Measurements from ENCODE around the gene NPTXR. TPM values are rescaled to one million over a fixed set of nuclear protein-coding genes. Genes with fewer than 3 reads are reported as not detected.

NPTXR gene
- total RNA-seq, 1 experiment from 2014 or later, result 129 TPM

DNA sequence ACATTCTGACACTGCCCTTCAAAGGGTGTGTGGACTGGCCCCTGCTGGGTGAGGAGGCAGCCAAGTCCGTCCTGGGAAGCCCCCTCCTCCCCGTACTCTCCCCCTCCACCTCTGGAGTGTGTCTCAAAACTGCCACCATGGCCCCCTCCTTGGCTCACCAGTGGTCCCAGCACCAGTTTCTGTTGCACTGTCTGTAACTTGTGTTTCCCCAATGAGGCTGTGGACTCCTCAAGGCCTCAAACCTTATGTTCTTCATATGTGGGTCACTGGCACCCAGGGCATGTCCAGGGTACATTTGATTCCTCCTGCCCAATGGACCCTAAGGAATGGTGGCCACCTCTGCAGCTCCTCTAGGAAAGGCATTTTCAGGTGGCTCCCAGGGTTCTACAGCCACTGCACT, 6.6 kb upstream of the NPTXR start:
- Histone ChIP-seq H3K4me3 (ENCODE audit: low read depth, low read length, poor library complexity, severe bottlenecking) (no peak overlapping the region), H3K36me3 (ENCODE audit: insufficient read depth, low read length, poor library complexity, severe bottlenecking) (no peaks in the 10 kb centered on the region), H3K4me1 (ENCODE audit: insufficient read depth, low read length, poor library complexity, severe bottlenecking) (peaks cover 5% of the 10 kb centered on the region), H3K27ac (ENCODE audit: low read depth, low read length, poor library complexity, severe bottlenecking) (no peak overlapping the region), H3K27me3 (replicated peaks; ENCODE audit: insufficient read depth, low read depth, low read length, poor library complexity) (no peaks in the 10 kb centered on the region), H3K9me3 (ENCODE audit: low read depth, low read length, poor library complexity, severe bottlenecking) (no peaks in the 10 kb centered on the region)
- no TSS peak for BruUV-seq (replicated peaks)
- no peak for TF ChIP-seq EZH2 (IDR thresholded peaks at IDR 0.05; ENCODE audit: borderline replicate concordance, low read depth, low read length, poor library complexity, severe bottlenecking)
- no peak for TF ChIP-seq CTCF (conservative IDR thresholded peaks at IDR 0.05; ENCODE audit: low read depth, low read length)
- ChIA-PET CTCF (no interaction called here), POLR2A (ENCODE audit: low non-redundant PET) (no interaction called here)
- intact Hi-C loops (cut with micrococcal nuclease; ENCODE audit: unreplicated experiment), result no loop called here
- DNase-seq (ENCODE audit: low spot score), result no peak

- no peaks in the 10 kb centered on the region for H3K36me3 ChIP-seq (ENCODE audit: insufficient read depth, low read length, poor library complexity, severe bottlenecking)
- no TSS peak for BruUV-seq (replicated peaks)
- ChIA-PET CTCF (no interaction called here), POLR2A (ENCODE audit: low non-redundant PET) (no interaction called here)
- H3K27me3 ChIP-seq (replicated peaks; ENCODE audit: insufficient read depth, low read depth, low read length, poor library complexity), result no peaks in the 10 kb centered on the region
- no peak for DNase-seq (ENCODE audit: low spot score)
- no peak overlapping the region for H3K27ac ChIP-seq (ENCODE audit: low read depth, low read length, poor library complexity, severe bottlenecking)
- TF ChIP-seq CTCF (conservative IDR thresholded peaks at IDR 0.05; ENCODE audit: low read depth, low read length) (no peak), EZH2 (IDR thresholded peaks at IDR 0.05; ENCODE audit: borderline replicate concordance, low read depth, low read length, poor library complexity, severe bottlenecking) (no peak)
- peaks cover 5% of the 10 kb centered on the region for H3K4me1 ChIP-seq (ENCODE audit: insufficient read depth, low read length, poor library complexity, severe bottlenecking)
- no peak overlapping the region for H3K4me3 ChIP-seq (ENCODE audit: low read depth, low read length, poor library complexity, severe bottlenecking)
- H3K9me3 ChIP-seq (ENCODE audit: low read depth, low read length, poor library complexity, severe bottlenecking), result no peaks in the 10 kb centered on the region
- intact Hi-C loops (cut with micrococcal nuclease; ENCODE audit: unreplicated experiment), result no loop called here
Measured at GRCh38 chr22:38849811-38850210, 6.0 kb upstream of the NPTXR start.

DNA sequence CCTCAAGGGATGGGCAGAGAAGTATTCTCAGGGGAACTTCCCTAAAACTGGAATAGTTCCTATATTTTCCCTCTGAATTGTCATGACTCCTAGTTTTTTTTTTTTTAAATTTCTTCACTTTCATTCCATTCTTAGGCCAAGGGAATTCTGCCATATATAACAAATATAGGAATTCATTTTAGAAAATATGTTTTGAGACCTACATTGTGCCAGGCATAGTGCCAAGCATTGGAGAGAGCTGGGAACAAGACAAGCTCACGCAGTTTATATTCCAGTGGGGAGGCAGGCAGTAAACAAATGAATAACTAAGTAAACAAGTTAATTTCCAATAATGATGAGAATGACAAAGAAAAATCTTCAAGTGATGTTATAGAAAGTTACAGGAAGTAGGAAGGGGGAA, 2.6 kb upstream of the NPTXR start:
- TF ChIP-seq EZH2 (IDR thresholded peaks at IDR 0.05; ENCODE audit: borderline replicate concordance, low read depth, low read length, poor library complexity, severe bottlenecking), result no peak
- TF ChIP-seq CTCF (conservative IDR thresholded peaks at IDR 0.05; ENCODE audit: low read depth, low read length), result no peak
- Histone ChIP-seq H3K9me3 (ENCODE audit: low read depth, low read length, poor library complexity, severe bottlenecking) (no peaks in the 10 kb centered on the region), H3K27ac (ENCODE audit: low read depth, low read length, poor library complexity, severe bottlenecking) (no peak overlapping the region), H3K4me3 (ENCODE audit: low read depth, low read length, poor library complexity, severe bottlenecking) (no peak overlapping the region), H3K27me3 (replicated peaks; ENCODE audit: insufficient read depth, low read depth, low read length, poor library complexity) (no peaks in the 10 kb centered on the region), H3K4me1 (ENCODE audit: insufficient read depth, low read length, poor library complexity, severe bottlenecking) (peaks cover 12% of the 10 kb centered on the region), H3K36me3 (ENCODE audit: insufficient read depth, low read length, poor library complexity, severe bottlenecking) (no peaks in the 10 kb centered on the region)
- ChIA-PET CTCF (no interaction called here), POLR2A (ENCODE audit: low non-redundant PET) (no interaction called here)
- intact Hi-C loops (cut with micrococcal nuclease; ENCODE audit: unreplicated experiment), result no loop called here
- no TSS peak for BruUV-seq (replicated peaks)
- DNase-seq (ENCODE audit: low spot score), result no peak
